IMR-90 (cell line): ENCODE data around the gene USH1G. TPM values are rescaled to one million over a fixed set of nuclear protein-coding genes. Genes with fewer than 3 reads are reported as not detected.
A peak's percentile ranks its signal among the peaks of the same experiment; 100 is the strongest.

Source experiments
- ATAC-seq: fragments of 200-7000 bp; cut with Tn5 transposase; 2 replicates; pipeline ENCODE4 v1.9.1; 2020; ENCODE audit warnings: low read depth, mild to moderate bottlenecking, moderate library complexity
- BruUV-seq: library from RNA; stranded (reverse); fragments of 400-500 nt; replicated peaks from 2 replicates; lab custom pipeline; 2021; lab: Mats Ljungman, UMichigan
- CTCF ChIA-PET: fragments of 300-600 bp; formaldehyde crosslinking; extraction: SDS; loops from one replicate; lab custom pipeline; 2021; ENCODE audit warnings: antibody characterized with exemption; lab: Yijun Ruan, JAX
- POLR2A ChIA-PET: fragments of 300-600 bp; sonication (Branson Sonifier 250); formaldehyde crosslinking; loops from one replicate; lab custom pipeline; 2022; ENCODE audit warnings: antibody characterized with exemption; ENCODE audit not compliant: unreplicated experiment; lab: Charles Lee
- DNase-seq: peaks from one replicate; pipeline ENCODE4 v3.0.0; 2013
- H2AFZ ChIP-seq: replicated peaks from 2 replicates; pipeline ENCODE3; 2013; ENCODE audit warnings: low read length, mild to moderate bottlenecking; ENCODE audit not compliant: poor library complexity
- H2AK5ac ChIP-seq: 2 replicates; pipeline ENCODE4 v1.6.1; 2013; ENCODE audit warnings: low read depth, low read length, inconsistent platforms
- H2AK9ac ChIP-seq: replicated peaks from 2 replicates; pipeline ENCODE3; 2013; ENCODE audit warnings: mild to moderate bottlenecking, low read depth, low read length, moderate library complexity; ENCODE audit not compliant: poor library complexity
- H2BK120ac ChIP-seq: 2 replicates; pipeline ENCODE4 v1.6.1; 2013; ENCODE audit warnings: low read depth, low read length, inconsistent platforms
- H2BK15ac ChIP-seq: 3 replicates; pipeline ENCODE4 v1.6.1; 2013; ENCODE audit warnings: low read depth, low read length, inconsistent platforms
- H2BK20ac ChIP-seq: 2 replicates; pipeline ENCODE4 v1.6.1; 2013; ENCODE audit warnings: low read depth, mild to moderate bottlenecking, inconsistent platforms, low read length, moderate library complexity
- H2BK5ac ChIP-seq: 2 replicates; pipeline ENCODE4 v1.6.1; 2013; ENCODE audit warnings: mild to moderate bottlenecking, low read depth, low read length, inconsistent platforms; ENCODE audit not compliant: poor library complexity, severe bottlenecking
- H3K14ac ChIP-seq: replicated peaks from 2 replicates; pipeline ENCODE4 v1.6.1; 2013; ENCODE audit warnings: low read depth, low read length, inconsistent platforms
- H3K18ac ChIP-seq: 2 replicates; pipeline ENCODE4 v1.6.1; 2013; ENCODE audit warnings: low read depth, low read length, control low read depth
- H3K23ac ChIP-seq: 2 replicates; pipeline ENCODE4 v1.6.1; 2013; ENCODE audit warnings: low read depth, low read length, inconsistent platforms
- H3K27ac ChIP-seq: 2 replicates; pipeline ENCODE4 v1.5.1; 2013; ENCODE audit warnings: mild to moderate bottlenecking, control low read depth, low read length; ENCODE audit not compliant: insufficient read depth
- H3K27me3 ChIP-seq: 2 replicates; pipeline ENCODE4 v1.6.1; 2013; ENCODE audit warnings: low read length; ENCODE audit not compliant: control insufficient read depth, insufficient read depth
- H3K36me3 ChIP-seq: 2 replicates; pipeline ENCODE4 v1.6.1; 2013; ENCODE audit warnings: low read length, mixed read lengths; ENCODE audit not compliant: control insufficient read depth, insufficient read depth
- H3K4ac ChIP-seq: 2 replicates; pipeline ENCODE4 v1.6.1; 2013; ENCODE audit warnings: low read depth, low read length, inconsistent platforms
- H3K4me1 ChIP-seq: 2 replicates; pipeline ENCODE4 v1.6.1; 2013; ENCODE audit warnings: low read length, mixed read lengths; ENCODE audit not compliant: control insufficient read depth, insufficient read depth
- H3K4me2 ChIP-seq: 2 replicates; pipeline ENCODE4 v1.6.1; 2013; ENCODE audit warnings: low read depth, mild to moderate bottlenecking, control low read depth, low read length, moderate library complexity
- H3K4me3 ChIP-seq: 2 replicates; pipeline ENCODE4 v1.5.1; 2013; ENCODE audit warnings: low read depth, mild to moderate bottlenecking, control low read depth, low read length, moderate library complexity; ENCODE audit not compliant: insufficient read depth
- H3K56ac ChIP-seq: 2 replicates; pipeline ENCODE4 v1.6.1; 2013; ENCODE audit warnings: low read length, inconsistent platforms; ENCODE audit not compliant: insufficient read depth; ENCODE audit errors: extremely low read depth
- H3K79me1 ChIP-seq, 2 experiments: 2 replicates each; pipeline ENCODE4 v1.6.1; 2013; ENCODE audit warnings: low read length in 2 of 2, inconsistent platforms in 1 of 2, low read depth in 1 of 2
- H3K9ac ChIP-seq: 2 replicates; pipeline ENCODE4 v1.6.1; 2013; ENCODE audit warnings: low read depth, low read length, control low read depth
- H3K9me1 ChIP-seq: 2 replicates; pipeline ENCODE4 v1.6.1; 2013; ENCODE audit warnings: low read length, inconsistent platforms; ENCODE audit not compliant: insufficient read depth
- H3K9me3 ChIP-seq: 2 replicates; pipeline ENCODE4 v1.6.1; 2013; ENCODE audit warnings: low read length; ENCODE audit not compliant: control insufficient read depth, insufficient read depth
- H4K20me1 ChIP-seq: 2 replicates; pipeline ENCODE4 v1.6.1; 2013; ENCODE audit warnings: low read length, inconsistent platforms; ENCODE audit not compliant: insufficient read depth
- H4K5ac ChIP-seq: 2 replicates; pipeline ENCODE4 v1.6.1; 2013; ENCODE audit warnings: mild to moderate bottlenecking, low read depth, low read length, control low read depth
- H4K8ac ChIP-seq, 2 experiments: 2 replicates each; pipeline ENCODE4 v1.6.1; 2013; ENCODE audit warnings: low read depth in 2 of 2, low read length in 2 of 2, control low read depth in 1 of 2, inconsistent platforms in 1 of 2
- H4K91ac ChIP-seq: 2 replicates; pipeline ENCODE4 v1.6.1; 2013; ENCODE audit warnings: low read depth, low read length, inconsistent platforms; ENCODE audit not compliant: insufficient read depth
- FOS ChIP-seq: fragments of 150-350 bp; IDR thresholded peaks from 2 replicates; pipeline ENCODE4 v1.6.1; 2016; ENCODE audit warnings: low read depth, low read length
- POLR2A ChIP-seq: IDR thresholded peaks from 2 replicates; pipeline ENCODE4 v1.6.1; 2012; ENCODE audit warnings: mild to moderate bottlenecking, low read depth, low read length
- WGBS, 2 experiments: methylation state at CpG; one replicate each; pipeline versions ENCODE4 v1.1.5 to v1.1.7; 2013; ENCODE audit warnings: missing lambda C conversion rate in 2 of 2; ENCODE audit not compliant: insufficient read length in 1 of 2; ENCODE audit errors: extremely low coverage in 2 of 2; 5-methylcytosine and 5-hydroxymethylcytosine counted together
- dilution Hi-C: fragments of 300-500 bp; cut with HindIII; formaldehyde crosslinking; loops from one replicate; pipeline ENCODE4 v1.14.3; 2018; ENCODE audit warnings: low sequenced_read_pairs; ENCODE audit not compliant: unreplicated experiment
- in situ Hi-C: fragments of 300-500 bp; cut with MboI; formaldehyde crosslinking; loops from 3 replicates; pipeline ENCODE4 v1.14.3; 2019; ENCODE audit warnings: low sequenced_read_pairs, inconsistent platforms, mixed read lengths
- intact Hi-C: fragments of 100-400 bp; cut with micrococcal nuclease; formaldehyde crosslinking; loops from 2 replicates; pipeline ENCODE4 v1.10.0; 2022
- polyA plus RNA-seq, 3 experiments: library from polyadenylated mRNA; depleted of rRNA; stranded (reverse); fragments of >200 nt; gene quantifications; 2 replicates each; pipeline ENCODE4 v1.2.3, GENCODE V29; 2012; ENCODE audit warnings: low replicate concordance in 1 of 3
- total RNA-seq: library from RNA; depleted of rRNA; stranded (reverse); fragments of >200 nt; gene quantifications from 2 replicates; pipeline ENCODE4 v1.2.3, GENCODE V29; 2012

The USH1G gene
- total and polyA plus RNA-seq, 2 of the 4 experiments (the other 2 are of a cell fraction) = not detected

GRCh38 chr17:74871356-74872076, 51.5 kb downstream of the USH1G start:
- no peak overlapping the region for H4K8ac ChIP-seq
- no peak overlapping the region for H2AFZ ChIP-seq
- peak overlapping the region; percentile 99 for H2AK9ac ChIP-seq
- H3K9ac ChIP-seq = no peak overlapping the region; the same call in 1 of the 2 replicates
- H2BK20ac ChIP-seq = no peak overlapping the region
- peak overlapping the region; percentile 92 for H3K4me3 ChIP-seq
- H3K27me3 ChIP-seq = no peaks in the 10 kb centered on the region
- WGBS, 2 experiments = 100% methylated on average over 2 of the region's 11 CpGs; no CpG with 5 or more reads in 1 of the 2 experiments
- ATAC-seq = no peak
- no peak overlapping the region for H2BK120ac ChIP-seq
- H3K36me3 ChIP-seq = peaks cover 1% of the 10 kb centered on the region; the same call in 1 of the 2 replicates
- H3K9me1 ChIP-seq = peaks cover 16% of the 10 kb centered on the region
- peaks cover 11% of the 10 kb centered on the region for H3K4me1 ChIP-seq
- H2AK5ac ChIP-seq = 0 out of 2 replicates have a peak overlapping the region, but pooled peaks have one; percentile 27
- no peak overlapping the region for H3K56ac ChIP-seq
- H3K9me3 ChIP-seq = no peaks in the 10 kb centered on the region
- no peak for DNase-seq
- POLR2A ChIA-PET = no interaction called here
- H2BK15ac ChIP-seq = no peak overlapping the region
- H4K91ac ChIP-seq = no peak overlapping the region
- BruUV-seq = no TSS peak
- CTCF ChIA-PET = no interaction called here
- H3K18ac ChIP-seq = no peak overlapping the region
- H3K4me2 ChIP-seq = peak overlapping the region; percentile 97
- H4K20me1 ChIP-seq = 0 out of 2 replicates have a peak, but pooled peaks cover 3% of the 10 kb centered on the region
- H3K79me1 ChIP-seq = peaks cover 17 to 35% of the 10 kb centered on the region in 2 experiments; a peak in 3 of 4 replicates
- intact Hi-C loops (no loop called here), in situ Hi-C loops (loop anchor here (25.0 kb wide), 1 partner anchor 659 kb away; the partner anchor contains the start of genes RPL38 and TTYH2), dilution Hi-C loops (no loop called here)
- H4K5ac ChIP-seq = no peak overlapping the region; the same call in 1 of the 2 replicates
- no peak overlapping the region for H3K27ac ChIP-seq
- no peak overlapping the region; the same call in 1 of the 2 replicates for H3K4ac ChIP-seq
- TF ChIP-seq FOS (no peak), POLR2A (no peak)
- H3K23ac ChIP-seq = peak overlapping the region; percentile 17; the same call in 1 of the 2 replicates
- 0 out of 2 replicates have a peak overlapping the region, but pooled peaks have one; percentile 89 for H3K14ac ChIP-seq
- H2BK5ac ChIP-seq = no peak overlapping the region
